ENCODE measurements around the gene C2CD3. TPM values are rescaled to one million over a fixed set of nuclear protein-coding genes. Genes with fewer than 3 reads are reported as not detected.

Gene C2CD3
- total and polyA plus RNA-seq, 9 of the 15 experiments (the other 6 are each of a cell fraction or from before 2014, with no cell fraction given), result 4.4 to 20.2 (median 15.4) TPM

- TF ChIP-seq MGA (IDR thresholded peaks at IDR 0.05), result peak; percentile 70; the same call in 1 of the 2 replicates
- no peak; the same call in 1 of the 2 replicates for TF ChIP-seq ZBTB1 (CRISPR knock-in tag; IDR thresholded peaks at IDR 0.05; ENCODE audit: borderline replicate concordance, low read depth)
- no peak for TF ChIP-seq TCF7L2 (IDR thresholded peaks at IDR 0.05; ENCODE audit: low read depth, low read length)
- TF ChIP-seq HDGF (IDR thresholded peaks at IDR 0.05), result peak; percentile 81; the same call in 1 of the 2 replicates
- 0 out of 2 replicates have a peak, but pooled peaks have one; percentile 87 for TF ChIP-seq IRF1 (CRISPR knock-in tag; IDR thresholded peaks at IDR 0.05; ENCODE audit: borderline replicate concordance)
- no peak for TF ChIP-seq NKRF (IDR thresholded peaks at IDR 0.05; ENCODE audit: borderline replicate concordance)
- 0 out of 2 replicates have a peak, but pooled peaks have one; percentile 77 for TF ChIP-seq TSHZ1 (CRISPR knock-in tag; IDR thresholded peaks at IDR 0.05)
Measured at GRCh38 chr11:73983741-73984538, 186.9 kb downstream of the C2CD3 start (continued).
